Measurements from ENCODE around the gene SLC24A1.
"Not testable (repeated sequence)": the region's sequence is repeated elsewhere in the genome, so short reads cannot be mapped to it uniquely, and the experiment has no call there.

DNA sequence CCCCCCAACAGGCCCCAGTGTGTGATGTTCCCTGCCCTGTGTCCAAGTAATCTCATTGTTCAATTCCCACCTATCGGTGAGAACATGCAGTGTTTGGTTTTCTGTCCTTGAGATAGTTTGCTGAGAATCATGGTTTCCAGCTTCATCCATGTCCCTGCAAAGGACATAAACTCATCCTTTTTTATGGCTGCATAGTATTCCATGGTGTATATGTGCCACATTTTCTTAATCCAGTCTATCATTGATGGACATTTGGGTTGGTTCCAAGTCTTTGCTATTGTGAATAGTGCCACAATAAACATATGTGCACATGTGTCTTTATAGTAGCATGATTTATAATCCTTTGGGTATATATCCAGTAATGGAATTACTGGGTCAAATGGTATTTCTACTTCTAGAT lies 5.9 kb upstream of the SLC24A1 start:
- TF ChIP-seq CTCF, POLR2A (IDR thresholded peaks at IDR 0.05): not testable (repeated sequence)
